ENCODE results near the gene MCU. TPM values are rescaled to one million over a fixed set of nuclear protein-coding genes. Genes with fewer than 3 reads are reported as not detected.
"Not testable (repeated sequence)": the region's sequence is repeated elsewhere in the genome, so short reads cannot be mapped to it uniquely, and the experiment has no call there.

MCU gene
- total RNA-seq, 1 donor from 2014 or later: 66.3 TPM

DNA sequence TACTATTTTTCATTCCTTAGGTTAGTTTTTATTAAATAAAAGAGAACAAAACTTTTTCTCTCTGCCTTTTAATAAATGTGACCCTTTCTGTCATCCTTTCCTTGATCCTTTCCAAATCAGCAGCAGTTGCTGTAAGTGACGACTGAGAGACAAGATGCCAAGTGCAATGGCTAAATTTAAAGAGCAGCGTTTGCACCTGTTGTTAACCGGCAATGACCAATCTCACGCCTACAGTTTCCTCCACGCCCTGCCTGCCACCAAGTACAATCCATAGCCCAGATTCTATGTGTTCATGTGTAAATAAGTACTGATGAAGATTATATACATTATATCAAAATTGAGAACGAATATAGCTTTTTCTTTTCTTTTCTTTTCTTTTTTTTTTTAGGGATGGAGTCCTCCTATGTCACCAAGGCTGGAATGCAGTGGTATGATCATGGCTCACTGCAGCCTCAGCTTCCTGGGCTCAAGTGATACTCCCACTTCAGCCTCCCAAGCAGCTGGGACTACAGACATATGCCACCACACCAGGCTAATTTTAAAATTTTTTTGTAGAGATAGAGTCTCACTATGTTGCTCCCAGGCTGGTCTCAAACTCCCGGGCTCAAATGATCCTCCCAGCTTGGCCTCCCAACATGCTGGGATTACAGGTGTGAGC is 6.5 kb upstream of the MCU start:
- no peak overlapping the region for H2AFZ ChIP-seq (replicated peaks)
- H3K27ac Mint-ChIP-seq: no peak overlapping the region
- H4K20me1 ChIP-seq (ENCODE audit: low read depth): no peaks in the 10 kb centered on the region
- H3K27me3 Mint-ChIP-seq (ENCODE audit: insufficient read depth, low read depth): no peaks in the 10 kb centered on the region
- no peaks in the 10 kb centered on the region for H3K36me3 Mint-ChIP-seq
- no peak overlapping the region for H3K9ac ChIP-seq
- no peaks in the 10 kb centered on the region for H3K4me1 ChIP-seq
- H3K9me3 ChIP-seq (ENCODE audit: low read depth): no peaks in the 10 kb centered on the region
- H3K4me3 Mint-ChIP-seq: no peak overlapping the region
- H3K4me3 ChIP-seq: no peak overlapping the region
- no peak overlapping the region for H3K27ac ChIP-seq
- TF ChIP-seq EZH2 (IDR thresholded peaks at IDR 0.05): no peak
- H3K4me1 Mint-ChIP-seq: peaks cover 9% of the 10 kb centered on the region
- H3K79me2 ChIP-seq (ENCODE audit: low read depth): no peaks in the 10 kb centered on the region
- H3K27me3 ChIP-seq: no peaks in the 10 kb centered on the region
- DNase-seq (ENCODE audit: low spot score): no peak
- no peak overlapping the region for H3K4me2 ChIP-seq
- H3K9me3 Mint-ChIP-seq: no peaks in the 10 kb centered on the region
- no peaks in the 10 kb centered on the region for H3K36me3 ChIP-seq
- H3F3A ChIP-seq (ENCODE audit: low read depth): no peaks in the 10 kb centered on the region

DNA sequence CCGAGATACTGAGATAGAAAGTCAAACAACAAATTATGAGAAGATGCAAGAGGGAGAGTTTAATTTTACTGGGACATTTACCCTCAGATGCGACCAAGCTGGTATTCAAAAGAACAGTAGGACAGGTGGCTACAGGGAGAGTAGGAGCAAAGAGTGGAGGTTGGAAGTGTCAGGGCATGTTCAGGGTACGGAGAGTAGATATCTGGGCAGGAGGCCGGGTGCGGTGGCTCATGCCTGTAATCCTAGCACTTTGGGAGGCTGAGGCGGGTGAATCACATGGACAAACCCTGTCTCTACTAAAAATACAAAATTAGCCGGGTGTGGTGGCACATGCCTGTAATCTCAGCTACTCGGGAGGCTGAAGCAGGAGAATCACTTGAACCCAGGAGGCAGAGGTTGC is 5.5 kb upstream of the MCU start:
- H3K9me3 ChIP-seq (ENCODE audit: low read depth); H3K4me1 ChIP-seq; H3K36me3 Mint-ChIP-seq; H3K27ac ChIP-seq; H3F3A ChIP-seq (ENCODE audit: low read depth); H3K27me3 Mint-ChIP-seq (ENCODE audit: insufficient read depth, low read depth); H3K79me2 ChIP-seq (ENCODE audit: low read depth); H3K36me3 ChIP-seq; H3K9me3 Mint-ChIP-seq; H3K27ac Mint-ChIP-seq; H3K4me2 ChIP-seq; DNase-seq (ENCODE audit: low spot score); H3K4me3 Mint-ChIP-seq; H4K20me1 ChIP-seq (ENCODE audit: low read depth); H3K9ac ChIP-seq; H3K27me3 ChIP-seq; H3K4me3 ChIP-seq; H2AFZ ChIP-seq (replicated peaks): not testable (repeated sequence)
- H3K4me1 Mint-ChIP-seq: peaks cover 14% of the 10 kb centered on the region

GRCh38 chr10:72687035-72687434 is 4.9 kb upstream of the MCU start:
- Histone ChIP-seq H3K79me2 (ENCODE audit: low read depth) (no peaks in the 10 kb centered on the region), H3F3A (ENCODE audit: low read depth) (no peaks in the 10 kb centered on the region), H3K9me3 (ENCODE audit: low read depth) (no peaks in the 10 kb centered on the region), H3K27me3 (no peaks in the 10 kb centered on the region), H3K36me3 (no peaks in the 10 kb centered on the region), H2AFZ (replicated peaks) (peak overlapping the region; percentile 60), H3K4me3 (no peak overlapping the region), H3K27ac (no peak overlapping the region), H4K20me1 (ENCODE audit: low read depth) (no peaks in the 10 kb centered on the region), H3K4me1 (no peaks in the 10 kb centered on the region), H3K4me2 (no peak overlapping the region), H3K9ac (no peak overlapping the region)
- no peak overlapping the region for H3K4me3 Mint-ChIP-seq
- H3K36me3 Mint-ChIP-seq: no peaks in the 10 kb centered on the region
- no peak for DNase-seq (ENCODE audit: low spot score)
- no peaks in the 10 kb centered on the region for H3K27me3 Mint-ChIP-seq (ENCODE audit: insufficient read depth, low read depth)
- no peak overlapping the region for H3K27ac Mint-ChIP-seq
- peaks cover 18% of the 10 kb centered on the region for H3K4me1 Mint-ChIP-seq
- TF ChIP-seq EZH2phosphoT487 (IDR thresholded peaks at IDR 0.05) (no peak), EZH2 (IDR thresholded peaks at IDR 0.05) (no peak)
- TF ChIP-seq, protein P1, sequence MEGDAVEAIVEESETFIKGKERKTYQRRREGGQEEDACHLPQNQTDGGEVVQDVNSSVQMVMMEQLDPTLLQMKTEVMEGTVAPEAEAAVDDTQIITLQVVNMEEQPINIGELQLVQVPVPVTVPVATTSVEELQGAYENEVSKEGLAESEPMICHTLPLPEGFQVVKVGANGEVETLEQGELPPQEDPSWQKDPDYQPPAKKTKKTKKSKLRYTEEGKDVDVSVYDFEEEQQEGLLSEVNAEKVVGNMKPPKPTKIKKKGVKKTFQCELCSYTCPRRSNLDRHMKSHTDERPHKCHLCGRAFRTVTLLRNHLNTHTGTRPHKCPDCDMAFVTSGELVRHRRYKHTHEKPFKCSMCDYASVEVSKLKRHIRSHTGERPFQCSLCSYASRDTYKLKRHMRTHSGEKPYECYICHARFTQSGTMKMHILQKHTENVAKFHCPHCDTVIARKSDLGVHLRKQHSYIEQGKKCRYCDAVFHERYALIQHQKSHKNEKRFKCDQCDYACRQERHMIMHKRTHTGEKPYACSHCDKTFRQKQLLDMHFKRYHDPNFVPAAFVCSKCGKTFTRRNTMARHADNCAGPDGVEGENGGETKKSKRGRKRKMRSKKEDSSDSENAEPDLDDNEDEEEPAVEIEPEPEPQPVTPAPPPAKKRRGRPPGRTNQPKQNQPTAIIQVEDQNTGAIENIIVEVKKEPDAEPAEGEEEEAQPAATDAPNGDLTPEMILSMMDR (IDR thresholded peaks at IDR 0.05): no peak
- H3K9me3 Mint-ChIP-seq: no peaks in the 10 kb centered on the region

GRCh38 chr10:72688208-72688651 is 3.7 kb upstream of the MCU start:
- no peaks in the 10 kb centered on the region for H3K36me3 ChIP-seq
- no peaks in the 10 kb centered on the region for H3F3A ChIP-seq (ENCODE audit: low read depth)
- H3K4me1 ChIP-seq: peaks cover 3% of the 10 kb centered on the region
- H3K4me3 Mint-ChIP-seq: no peak overlapping the region
- no peak overlapping the region for H2AFZ ChIP-seq (replicated peaks)
- H3K79me2 ChIP-seq (ENCODE audit: low read depth): peaks cover 11% of the 10 kb centered on the region
- H3K27ac ChIP-seq: no peak overlapping the region
- H3K27ac Mint-ChIP-seq: no peak overlapping the region
- TF ChIP-seq, protein P1 (IDR thresholded peaks at IDR 0.05): no peak
- TF ChIP-seq EZH2 (IDR thresholded peaks at IDR 0.05): no peak
- no peak for TF ChIP-seq EZH2phosphoT487 (IDR thresholded peaks at IDR 0.05)
- H3K9ac ChIP-seq: no peak overlapping the region
- peaks cover 23% of the 10 kb centered on the region for H3K4me1 Mint-ChIP-seq
- H3K4me3 ChIP-seq: no peak overlapping the region
- no peak overlapping the region for H3K4me2 ChIP-seq
- H3K9me3 Mint-ChIP-seq: no peaks in the 10 kb centered on the region
- H3K27me3 Mint-ChIP-seq (ENCODE audit: insufficient read depth, low read depth): no peaks in the 10 kb centered on the region
- no peaks in the 10 kb centered on the region for H3K9me3 ChIP-seq (ENCODE audit: low read depth)
- H3K36me3 Mint-ChIP-seq: no peaks in the 10 kb centered on the region
- H4K20me1 ChIP-seq (ENCODE audit: low read depth): peaks cover 7% of the 10 kb centered on the region
- no peak for DNase-seq (ENCODE audit: low spot score)
- no peaks in the 10 kb centered on the region for H3K27me3 ChIP-seq

All from neural progenitor cell (in vitro differentiated cells).